Uterus (tissue), 2 donors: Measurements from ENCODE around the gene PSG6.

ENCODE experiments used
- CTCF ChIP-seq, 4 experiments: fragments of 200-600 bp in 2 of 4; fragments of 450-650 bp in 2 of 4; sonication (generic) in 2 of 4; IDR thresholded peaks; one replicate each; pipeline ENCODE4 v1.5.1; 2016 to 2019; ENCODE audit warnings: antibody characterized with exemption in 4 of 4, mild to moderate bottlenecking in 2 of 4, moderate library complexity in 1 of 4
- POLR2A ChIP-seq, 2 donors: fragments of 450-650 bp; IDR thresholded peaks; one replicate each; pipeline ENCODE4 v1.6.1; 2016; ENCODE audit warnings: antibody characterized with exemption in 2 of 2, mild to moderate bottlenecking in 1 of 2, moderate library complexity in 1 of 2

DNA sequence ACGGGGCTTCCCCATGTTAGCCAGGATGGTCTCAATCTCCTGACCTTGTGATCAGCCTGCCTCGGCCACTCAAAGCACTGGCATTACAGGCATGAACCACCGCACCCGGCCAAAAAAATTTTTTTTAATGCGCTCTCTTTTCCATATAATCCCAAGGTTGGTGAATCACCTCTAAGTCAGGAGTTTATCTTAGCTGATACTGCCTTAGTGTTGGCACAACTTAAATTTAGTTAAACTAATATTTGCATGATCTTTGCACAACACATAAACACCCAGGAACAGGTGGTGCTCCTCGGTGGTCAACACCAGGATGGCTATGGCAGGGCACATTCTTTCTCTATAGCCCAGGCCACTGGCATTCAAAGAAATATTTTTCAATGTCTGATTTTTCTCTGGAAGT, 43.4 kb upstream of the PSG6 start:
- TF ChIP-seq POLR2A (IDR thresholded peaks at IDR 0.05) (no peak), CTCF (IDR thresholded peaks at IDR 0.05) (no peak)
